Psoas muscle (tissue), 8 donors: ENCODE measurements around the gene GAL3ST1. TPM values are rescaled to one million over a fixed set of nuclear protein-coding genes. Genes with fewer than 3 reads are reported as not detected.

Source experiments
- ATAC-seq, 4 donors: fragments of 200-7000 bp; cut with Tn5 transposase; one replicate each; pipeline ENCODE4 v1.9.1; 2020; ENCODE audit warnings: moderate library complexity in 3 of 4, mild to moderate bottlenecking in 2 of 4
- DNase-seq, 2 donors: peaks; one replicate each; pipeline ENCODE4 v3.0.0-alpha.2; 2020
- H3K27ac ChIP-seq: fragments of 200-600 bp; one replicate; pipeline ENCODE4 v1.8.0; 2022
- H3K27me3 ChIP-seq, 3 donors: fragments of 200-600 bp in 1 of 3; one replicate each; pipeline versions ENCODE4 v1.6.1 to v1.8.0; 2013 to 2022; ENCODE audit warnings: low read length in 2 of 3, mild to moderate bottlenecking in 2 of 3, moderate library complexity in 1 of 3; ENCODE audit not compliant: insufficient read depth in 3 of 3
- H3K36me3 ChIP-seq, 2 donors: fragments of 200-600 bp in 1 of 2; one replicate each; pipeline versions ENCODE4 v1.6.1 to v1.8.0; 2013 to 2022; ENCODE audit warnings: low read depth in 1 of 2, mild to moderate bottlenecking in 1 of 2, moderate library complexity in 1 of 2; ENCODE audit not compliant: insufficient read depth in 1 of 2
- H3K4me1 ChIP-seq: fragments of 200-600 bp; one replicate; pipeline ENCODE4 v1.8.0; 2022
- H3K4me3 ChIP-seq: fragments of 200-600 bp; one replicate; pipeline ENCODE4 v1.8.0; 2022; ENCODE audit warnings: mild to moderate bottlenecking
- H3K9me3 ChIP-seq: fragments of 200-600 bp; one replicate; pipeline ENCODE4 v1.8.0; 2022
- WGBS, 3 donors: extraction: QIAGEN DNeasy Blood & Tissue Kit; methylation state at CpG; one replicate each; pipeline versions ENCODE4 v1.1.6 to v1.1.7; 2013; 5-methylcytosine and 5-hydroxymethylcytosine counted together
- intact Hi-C, 2 donors: fragments of 100-400 bp; cut with DNase I; formaldehyde crosslinking; loops; one replicate each; pipeline versions ENCODE4 v1.11.0 to v1.14.2; 2022
- polyA plus RNA-seq, 3 donors: library from polyadenylated mRNA; stranded (reverse); fragments of 200-250 nt; gene quantifications; one replicate each; pipeline ENCODE4 v1.2.3, GENCODE V29; 2013
- total RNA-seq, 4 donors: library from RNA; stranded (reverse); fragmentation: NEBNext Ultra II Directional in 2 of 4; extraction: Animal tissue kit (Norgen Biotek cat#: 25700) in 2 of 4; gene quantifications; one replicate each; pipeline versions ENCODE4 v1.2.1 to v1.2.4, GENCODE V29; 2021 to 2023
- TF ChIP-seq, protein P1 (sequence below): fragments of 200-600 bp; IDR thresholded peaks from one replicate; pipeline ENCODE4 v1.8.0; 2022; ENCODE audit warnings: antibody characterized with exemption
- donor health status: healthy with polysubstance abuse.
- donor health status: DM: no; HTN: no; CAD: no; lungs with moderate emphysema.
- donor health status: Bipolar disorder and iron deficiency.
- donor health status: healthy.
- donor health status: DM: yes; HTN: yes; CAD: no.
- donor health status: DM: no; HTN: no; CAD: no.
- donor health status: DM: no; HTN: no; CAD: no.
- donor health status: DM: yes; HTN: yes; CAD: no.

Gene GAL3ST1
- total and polyA plus RNA-seq, 7 donors: 0.21 to 2.7 (median 0.80) TPM

- no peaks in the 10 kb centered on the region for H3K36me3 ChIP-seq
- no peaks in the 10 kb centered on the region for H3K4me1 ChIP-seq
- DNase-seq (peak in 1 of 2 donors; percentile 25), ATAC-seq (no peak)
- intact Hi-C loops: no loop called here
- no peak overlapping the region for H3K4me3 ChIP-seq
- WGBS, 3 donors: 84 to 85% (median 85%) methylated on average over 4 of the region's 4 CpGs
- no peaks in the 10 kb centered on the region for H3K9me3 ChIP-seq
- peaks cover 0 to 3% (median 0%) of the 10 kb centered on the region in 3 donors for H3K27me3 ChIP-seq
- H3K27ac ChIP-seq: no peak overlapping the region
- TF ChIP-seq, protein P1, sequence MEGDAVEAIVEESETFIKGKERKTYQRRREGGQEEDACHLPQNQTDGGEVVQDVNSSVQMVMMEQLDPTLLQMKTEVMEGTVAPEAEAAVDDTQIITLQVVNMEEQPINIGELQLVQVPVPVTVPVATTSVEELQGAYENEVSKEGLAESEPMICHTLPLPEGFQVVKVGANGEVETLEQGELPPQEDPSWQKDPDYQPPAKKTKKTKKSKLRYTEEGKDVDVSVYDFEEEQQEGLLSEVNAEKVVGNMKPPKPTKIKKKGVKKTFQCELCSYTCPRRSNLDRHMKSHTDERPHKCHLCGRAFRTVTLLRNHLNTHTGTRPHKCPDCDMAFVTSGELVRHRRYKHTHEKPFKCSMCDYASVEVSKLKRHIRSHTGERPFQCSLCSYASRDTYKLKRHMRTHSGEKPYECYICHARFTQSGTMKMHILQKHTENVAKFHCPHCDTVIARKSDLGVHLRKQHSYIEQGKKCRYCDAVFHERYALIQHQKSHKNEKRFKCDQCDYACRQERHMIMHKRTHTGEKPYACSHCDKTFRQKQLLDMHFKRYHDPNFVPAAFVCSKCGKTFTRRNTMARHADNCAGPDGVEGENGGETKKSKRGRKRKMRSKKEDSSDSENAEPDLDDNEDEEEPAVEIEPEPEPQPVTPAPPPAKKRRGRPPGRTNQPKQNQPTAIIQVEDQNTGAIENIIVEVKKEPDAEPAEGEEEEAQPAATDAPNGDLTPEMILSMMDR: no peak
Measured at GRCh38 chr22:30526656-30527055, 47.8 kb downstream of the GAL3ST1 start.

DNA sequence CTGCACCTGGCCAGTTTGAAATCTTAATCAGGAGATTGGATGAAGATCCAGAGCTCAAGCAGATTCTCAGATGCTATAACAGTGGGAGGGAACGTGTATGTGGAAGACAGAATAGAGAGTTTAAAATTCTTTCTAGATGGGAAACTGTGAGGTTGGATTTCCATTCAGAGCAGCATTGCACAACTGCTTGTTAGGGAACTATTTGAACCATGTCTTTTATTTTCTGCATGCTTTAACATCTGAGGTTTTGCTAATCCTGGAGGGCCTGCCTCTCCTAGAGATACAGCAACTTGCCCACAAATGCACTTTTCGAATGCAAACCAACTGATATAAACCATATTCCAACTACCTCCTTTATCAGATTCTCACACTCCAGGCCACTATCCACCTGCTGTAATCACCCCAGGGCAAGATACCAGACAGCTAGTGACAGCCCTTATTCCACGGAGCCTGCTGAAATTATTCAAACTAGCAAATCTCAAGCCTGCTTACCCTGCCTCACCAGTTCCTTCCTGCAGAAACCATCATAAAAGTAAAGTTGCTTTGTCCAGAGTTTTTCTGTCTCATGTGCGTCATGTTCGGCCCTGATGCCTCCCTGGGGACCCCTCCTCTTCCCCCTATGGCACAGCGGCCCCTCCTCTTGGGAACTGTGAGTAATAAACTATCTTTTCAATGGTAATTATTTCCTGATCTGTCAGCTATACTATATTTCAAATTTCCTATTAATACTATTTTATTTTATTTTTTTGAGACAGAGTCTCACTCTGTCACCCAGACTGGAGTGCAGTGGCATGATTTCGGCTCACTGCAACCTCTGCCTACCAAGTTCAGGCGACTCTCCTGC, 50.6 kb downstream of the GAL3ST1 start:
- Histone ChIP-seq H3K36me3 (no peaks in the 10 kb centered on the region), H3K27me3 (peaks cover 0 to 3% (median 0%) of the 10 kb centered on the region in 3 donors), H3K27ac (no peak overlapping the region), H3K9me3 (no peaks in the 10 kb centered on the region), H3K4me3 (no peak overlapping the region), H3K4me1 (no peaks in the 10 kb centered on the region)
- DNase-seq (no peak), ATAC-seq (no peak)
- 63 to 69% (median 66%) methylated on average over 8 of the region's 8 CpGs for WGBS, 3 donors
- TF ChIP-seq, protein P1: no peak
- intact Hi-C loops: no loop called here

- H3K27ac ChIP-seq: no peak overlapping the region
- intact Hi-C loops: no loop called here
- H3K4me1 ChIP-seq: no peaks in the 10 kb centered on the region
- H3K27me3 ChIP-seq: peaks cover 0 to under 1% (median 0%) of the 10 kb centered on the region in 3 donors
- H3K9me3 ChIP-seq: no peaks in the 10 kb centered on the region
- DNase-seq (no peak), ATAC-seq (no peak)
- 69 to 72% (median 70%) methylated on average over 5 of the region's 5 CpGs for WGBS, 3 donors
- H3K4me3 ChIP-seq: no peak overlapping the region
- H3K36me3 ChIP-seq: no peaks in the 10 kb centered on the region
- TF ChIP-seq, protein P1: no peak
Measured at GRCh38 chr22:30521368-30522156, 52.9 kb downstream of the GAL3ST1 start.

DNA sequence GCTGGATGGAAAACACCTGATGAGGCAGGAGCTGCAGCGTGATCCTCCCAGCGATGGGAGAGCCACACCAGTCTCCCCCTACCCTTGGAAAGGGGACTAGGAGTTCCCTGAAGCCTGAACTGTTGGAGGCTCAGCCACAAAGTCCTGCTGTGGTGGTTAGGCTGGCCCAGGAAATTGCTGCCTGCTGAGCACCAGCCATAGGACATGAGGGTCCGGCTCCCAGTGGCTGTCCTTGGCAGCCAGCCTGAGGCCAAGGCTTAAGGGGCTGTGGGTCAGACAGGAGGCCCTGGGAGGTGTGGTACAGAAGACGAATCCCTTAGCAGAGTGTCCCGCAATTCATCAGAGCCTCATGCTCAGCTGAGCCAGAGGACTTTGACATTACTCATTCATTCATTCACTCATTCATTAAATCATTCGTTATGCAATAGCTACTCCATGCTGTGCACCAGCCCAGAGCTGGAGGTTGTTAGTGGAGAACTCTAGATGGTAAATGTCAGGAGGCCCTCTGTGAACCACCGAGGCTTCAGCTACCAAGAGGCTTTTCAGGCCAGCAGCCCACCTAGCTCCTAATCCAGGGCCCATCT, 54.5 kb downstream of the GAL3ST1 start:
- DNase-seq: no peak
- Histone ChIP-seq H3K9me3 (no peaks in the 10 kb centered on the region), H3K4me1 (no peaks in the 10 kb centered on the region), H3K36me3 (no peaks in the 10 kb centered on the region), H3K4me3 (no peak overlapping the region), H3K27me3 (no peaks in the 10 kb centered on the region), H3K27ac (no peak overlapping the region)
- TF ChIP-seq, protein P1: no peak
- ATAC-seq: no peak
- 77 to 80% (median 78%) methylated on average over 7 of the region's 7 CpGs for WGBS, 3 donors
- intact Hi-C loops: loop anchor here in 1 of 2 donors (10.0 kb wide), 1 partner anchor 55 kb away; the partner anchor contains the start of gene GAL3ST1
